ENCODE data around the gene RNF151.
A peak's percentile ranks its signal among the peaks of the same experiment; 100 is the strongest.

The RNF151 gene

GRCh38 chr16:2016407-2016922 is 49.8 kb downstream of the RNF151 start:
- H3K4me3 ChIP-seq (ENCODE audit: low read depth, low read length): no peak overlapping the region
- DNase-seq (ENCODE audit: low read depth): no peak
- TF ChIP-seq, protein P1, sequence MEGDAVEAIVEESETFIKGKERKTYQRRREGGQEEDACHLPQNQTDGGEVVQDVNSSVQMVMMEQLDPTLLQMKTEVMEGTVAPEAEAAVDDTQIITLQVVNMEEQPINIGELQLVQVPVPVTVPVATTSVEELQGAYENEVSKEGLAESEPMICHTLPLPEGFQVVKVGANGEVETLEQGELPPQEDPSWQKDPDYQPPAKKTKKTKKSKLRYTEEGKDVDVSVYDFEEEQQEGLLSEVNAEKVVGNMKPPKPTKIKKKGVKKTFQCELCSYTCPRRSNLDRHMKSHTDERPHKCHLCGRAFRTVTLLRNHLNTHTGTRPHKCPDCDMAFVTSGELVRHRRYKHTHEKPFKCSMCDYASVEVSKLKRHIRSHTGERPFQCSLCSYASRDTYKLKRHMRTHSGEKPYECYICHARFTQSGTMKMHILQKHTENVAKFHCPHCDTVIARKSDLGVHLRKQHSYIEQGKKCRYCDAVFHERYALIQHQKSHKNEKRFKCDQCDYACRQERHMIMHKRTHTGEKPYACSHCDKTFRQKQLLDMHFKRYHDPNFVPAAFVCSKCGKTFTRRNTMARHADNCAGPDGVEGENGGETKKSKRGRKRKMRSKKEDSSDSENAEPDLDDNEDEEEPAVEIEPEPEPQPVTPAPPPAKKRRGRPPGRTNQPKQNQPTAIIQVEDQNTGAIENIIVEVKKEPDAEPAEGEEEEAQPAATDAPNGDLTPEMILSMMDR (IDR thresholded peaks at IDR 0.05; ENCODE audit: insufficient read depth, low read depth, low read length, missing control alignments): peak; percentile 40

Measured in GM12865 (cell line).